ENCODE results near the gene HOXA3. TPM values are rescaled to one million over a fixed set of nuclear protein-coding genes. Genes with fewer than 3 reads are reported as not detected.

The HOXA3 gene
- not detected in 2 replicates for polyA plus RNA-seq (2013)

DNA sequence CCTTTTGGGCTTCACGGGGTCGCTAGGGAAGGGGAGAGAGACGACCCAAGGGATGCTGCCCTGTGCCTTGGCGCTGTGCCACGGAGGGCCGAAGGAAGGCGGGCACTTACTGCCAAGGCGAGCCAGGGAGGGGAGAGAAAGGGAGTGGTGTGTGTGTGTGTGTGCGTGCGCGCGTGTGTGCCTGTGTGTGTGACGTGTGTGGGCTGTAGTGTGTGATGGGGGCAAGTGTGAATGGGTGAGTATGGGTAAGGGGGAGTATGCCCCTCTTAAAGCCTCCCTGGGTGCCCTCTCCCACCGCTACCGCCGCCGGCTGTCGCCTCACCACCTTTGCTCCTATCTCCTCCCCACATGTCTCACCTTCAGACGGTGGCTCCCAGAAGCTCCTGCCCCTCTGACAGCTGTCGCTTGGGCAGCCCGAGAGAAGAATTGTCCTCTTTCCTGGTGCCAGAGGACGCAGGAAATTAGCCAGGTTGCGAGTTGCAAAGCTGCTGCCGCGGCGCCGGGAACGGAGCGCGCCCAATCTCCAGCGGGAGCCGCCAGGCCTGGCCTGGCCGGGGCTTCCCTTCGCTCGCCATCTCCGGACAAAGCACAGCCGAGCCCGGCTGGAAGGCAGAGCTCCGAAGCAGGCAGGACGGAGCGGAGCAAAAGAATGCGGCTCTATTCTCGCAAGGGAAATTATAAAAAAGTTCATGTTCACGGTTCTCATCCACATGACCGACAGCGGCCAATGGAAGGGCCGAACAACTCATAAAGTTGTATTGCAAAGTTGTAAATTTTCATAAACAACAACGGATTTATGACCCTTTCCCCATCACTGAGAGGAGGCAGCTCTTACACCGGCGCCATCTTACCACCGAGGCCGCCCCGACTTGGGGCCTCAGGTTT is at the start of gene HOXA3:
Gene HOXA3, minus strand, starts transcription at position 653 of the 885 bp plus-strand sequence. CDS start 41,943 bp downstream, outside the sequence.
- H3K27me3 ChIP-seq (ENCODE audit: insufficient read depth, low read length), result peaks cover 90% of the 10 kb centered on the region
- H3K27ac ChIP-seq (ENCODE audit: low read depth, low read length), result no peak within 1 kb of the TSS
- no peak within 1 kb of the TSS for H2AFZ ChIP-seq (ENCODE audit: insufficient read depth, low read length, poor library complexity)
- no peaks in the 10 kb centered on the region for H3K36me3 ChIP-seq (ENCODE audit: control insufficient read depth in 1 of 2, insufficient read depth in 2 of 2, low read length in 2 of 2)
- no peaks in the 10 kb centered on the region for H3K79me2 ChIP-seq (ENCODE audit: control insufficient read depth, insufficient read depth, low read length, poor library complexity)
- peak in 1 of 2 donors; percentile 27 for DNase-seq
- no peak within 1 kb of the TSS for H2AK5ac ChIP-seq (ENCODE audit: low read length)
- no peak within 1 kb of the TSS for H3K4me2 ChIP-seq (ENCODE audit: low read length)
- no peak within 1 kb of the TSS for H3K23ac ChIP-seq (ENCODE audit: low read length)
- peaks cover 0 to 2% of the 10 kb centered on the region in 2 experiments for H3K4me1 ChIP-seq (ENCODE audit: control insufficient read depth in 1 of 2, insufficient read depth in 2 of 2, low read length in 2 of 2)
- peaks cover 51% of the 10 kb centered on the region for H3K9me3 ChIP-seq (ENCODE audit: insufficient read depth, low read depth, low read length)
- no peaks in the 10 kb centered on the region for H3K79me1 ChIP-seq (ENCODE audit: low read length)
- H3K4me3 ChIP-seq (ENCODE audit: low read depth, low read length), result no peak within 1 kb of the TSS
- no peak within 1 kb of the TSS for H3K14ac ChIP-seq (ENCODE audit: low read length)
- H3K4ac ChIP-seq (ENCODE audit: low read depth, low read length), result no peak within 1 kb of the TSS
- no peak within 1 kb of the TSS for H4K12ac ChIP-seq (ENCODE audit: low read depth, low read length)
- no CpG with 5 or more reads among the region's 53 CpGs for WGBS (ENCODE audit: extremely low coverage, insufficient coverage, insufficient read length)
- H3K18ac ChIP-seq (ENCODE audit: low read length), result no peak within 1 kb of the TSS
- no peak within 1 kb of the TSS for H2BK12ac ChIP-seq (ENCODE audit: low read length)
- H4K91ac ChIP-seq (ENCODE audit: low read depth, low read length), result no peak within 1 kb of the TSS
- H3K9ac ChIP-seq (ENCODE audit: low read length), result no peak within 1 kb of the TSS
- no peak within 1 kb of the TSS for H4K8ac ChIP-seq (ENCODE audit: low read depth, low read length)
- H2BK5ac ChIP-seq (ENCODE audit: low read depth, low read length, poor library complexity), result no peak within 1 kb of the TSS
- no peak within 1 kb of the TSS for H2BK120ac ChIP-seq (ENCODE audit: insufficient read depth, low read length, poor library complexity)

DNA sequence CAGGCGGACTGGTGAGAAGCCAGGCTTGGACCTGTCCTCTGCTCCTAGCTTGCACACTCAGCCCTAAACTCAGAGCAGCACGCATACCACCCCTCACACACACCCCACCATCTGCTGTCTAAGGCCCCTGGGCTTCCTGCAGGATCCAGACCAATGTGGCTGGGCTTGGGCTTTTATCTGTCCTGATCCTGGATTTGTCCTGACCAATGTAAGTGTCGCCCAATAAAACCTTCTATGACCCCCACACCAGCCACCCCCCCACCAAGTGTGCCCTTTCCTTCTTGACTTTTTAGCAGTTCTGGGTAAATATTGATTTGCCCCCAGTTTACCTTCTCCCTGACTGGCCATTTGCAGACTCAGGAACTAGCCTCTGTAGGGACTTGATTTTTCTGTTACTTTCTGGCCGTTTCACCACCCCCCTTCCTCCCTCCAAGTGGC is 49.2 kb upstream of the HOXA3 start:
- Histone ChIP-seq H3K18ac (ENCODE audit: low read length) (no peak overlapping the region), H3K9ac (ENCODE audit: low read length) (no peak overlapping the region), H4K8ac (ENCODE audit: low read depth, low read length) (no peak overlapping the region), H2BK120ac (ENCODE audit: insufficient read depth, low read length, poor library complexity) (no peak overlapping the region), H3K4me1 (ENCODE audit: control insufficient read depth in 1 of 2, insufficient read depth in 2 of 2, low read length in 2 of 2) (peaks cover 16 to 20% of the 10 kb centered on the region in 2 experiments), H3K4me3 (ENCODE audit: low read depth, low read length) (no peak overlapping the region), H3K4ac (ENCODE audit: low read depth, low read length) (no peak overlapping the region), H3K14ac (ENCODE audit: low read length) (no peak overlapping the region), H3K23ac (ENCODE audit: low read length) (no peak overlapping the region), H3K4me2 (ENCODE audit: low read length) (no peak overlapping the region), H2BK12ac (ENCODE audit: low read length) (no peak overlapping the region), H4K12ac (ENCODE audit: low read depth, low read length) (no peak overlapping the region), H2AFZ (ENCODE audit: insufficient read depth, low read length, poor library complexity) (no peak overlapping the region), H3K79me1 (ENCODE audit: low read length) (no peaks in the 10 kb centered on the region), H3K9me3 (ENCODE audit: insufficient read depth, low read depth, low read length) (peaks cover 15% of the 10 kb centered on the region), H2BK5ac (ENCODE audit: low read depth, low read length, poor library complexity) (no peak overlapping the region), H4K91ac (ENCODE audit: low read depth, low read length) (no peak overlapping the region), H3K36me3 (ENCODE audit: control insufficient read depth in 1 of 2, insufficient read depth in 2 of 2, low read length in 2 of 2) (no peaks in the 10 kb centered on the region), H2AK5ac (ENCODE audit: low read length) (no peak overlapping the region), H3K27me3 (ENCODE audit: insufficient read depth, low read length) (peaks cover 84% of the 10 kb centered on the region), H3K79me2 (ENCODE audit: control insufficient read depth, insufficient read depth, low read length, poor library complexity) (no peaks in the 10 kb centered on the region), H3K27ac (ENCODE audit: low read depth, low read length) (no peak overlapping the region)
- no CpG with 5 or more reads among the region's 4 CpGs for WGBS (ENCODE audit: extremely low coverage, insufficient coverage, insufficient read length)
- DNase-seq, result no peak

DNA sequence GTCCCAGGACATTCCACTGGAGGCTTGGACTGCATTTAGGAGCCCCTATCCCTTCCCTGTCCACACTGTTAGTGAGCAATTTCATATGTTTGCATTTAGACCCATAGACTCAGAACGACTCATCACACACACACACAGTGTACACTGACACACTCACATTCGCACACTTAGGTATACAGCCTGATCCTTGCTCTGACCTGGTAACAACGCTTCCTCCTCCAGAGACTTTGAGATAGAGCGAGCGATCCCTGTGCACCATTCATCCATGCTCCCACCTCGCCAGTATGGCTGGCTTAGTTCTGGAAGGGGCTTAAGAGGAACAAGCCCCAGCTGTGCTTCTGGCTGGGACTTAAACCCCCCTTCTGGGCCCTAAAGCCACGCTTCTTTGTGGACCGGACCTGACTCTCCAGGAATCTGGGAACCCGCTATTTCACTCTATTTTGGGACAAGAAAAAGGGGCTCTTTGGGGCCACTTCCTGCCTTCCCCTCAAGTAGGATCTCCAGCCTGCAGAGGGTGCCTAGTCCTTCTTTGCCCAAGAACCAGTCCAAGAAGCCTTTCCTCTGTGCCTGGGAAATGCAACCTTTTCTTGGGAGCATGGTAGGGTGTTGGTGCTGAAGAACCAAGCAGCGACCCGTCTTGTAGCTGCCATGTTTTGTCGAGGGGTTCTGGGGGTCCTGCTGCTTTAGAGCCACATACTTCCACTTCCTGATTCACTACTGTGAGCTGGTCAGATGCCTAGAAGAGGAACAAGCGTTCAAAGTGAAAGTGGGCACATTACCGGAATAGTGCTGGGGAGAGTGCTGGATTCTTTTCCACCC is 48.6 kb upstream of the HOXA3 start:
- Histone ChIP-seq H4K12ac (ENCODE audit: low read depth, low read length) (no peak overlapping the region), H4K91ac (ENCODE audit: low read depth, low read length) (no peak overlapping the region)
- no CpG with 5 or more reads among the region's 14 CpGs for whole genome bisulfite sequencing (ENCODE audit: extremely low coverage, insufficient coverage, insufficient read length)

More for the DNA sequence above, 48.6 kb upstream of the HOXA3 start:
- Histone ChIP-seq H2BK5ac (ENCODE audit: low read depth, low read length, poor library complexity) (no peak overlapping the region), H2AFZ (ENCODE audit: insufficient read depth, low read length, poor library complexity) (no peak overlapping the region), H3K79me2 (ENCODE audit: control insufficient read depth, insufficient read depth, low read length, poor library complexity) (no peaks in the 10 kb centered on the region), H2BK12ac (ENCODE audit: low read length) (no peak overlapping the region), H2AK5ac (ENCODE audit: low read length) (no peak overlapping the region), H3K9me3 (ENCODE audit: insufficient read depth, low read depth, low read length) (peaks cover 15% of the 10 kb centered on the region), H2BK120ac (ENCODE audit: insufficient read depth, low read length, poor library complexity) (no peak overlapping the region), H3K4ac (ENCODE audit: low read depth, low read length) (no peak overlapping the region), H4K8ac (ENCODE audit: low read depth, low read length) (no peak overlapping the region), H3K79me1 (ENCODE audit: low read length) (no peaks in the 10 kb centered on the region), H3K27me3 (ENCODE audit: insufficient read depth, low read length) (peaks cover 80% of the 10 kb centered on the region), H3K9ac (ENCODE audit: low read length) (no peak overlapping the region), H3K4me1 (ENCODE audit: control insufficient read depth in 1 of 2, insufficient read depth in 2 of 2, low read length in 2 of 2) (peaks cover 16 to 20% of the 10 kb centered on the region in 2 experiments), H3K4me3 (ENCODE audit: low read depth, low read length) (peak overlapping the region; percentile 49), H3K36me3 (ENCODE audit: control insufficient read depth in 1 of 2, insufficient read depth in 2 of 2, low read length in 2 of 2) (no peaks in the 10 kb centered on the region), H3K4me2 (ENCODE audit: low read length) (peak overlapping the region; percentile 71), H3K23ac (ENCODE audit: low read length) (no peak overlapping the region), H3K27ac (ENCODE audit: low read depth, low read length) (no peak overlapping the region), H3K14ac (ENCODE audit: low read length) (no peak overlapping the region), H3K18ac (ENCODE audit: low read length) (no peak overlapping the region)
- no peak for DNase-seq
